NCI-H82 (cell line): ENCODE measurements around the gene XCL2.
"Not testable (repeated sequence)": the region's sequence is repeated elsewhere in the genome, so short reads cannot be mapped to it uniquely, and the experiment has no call there.

Source experiments
- DNase-seq: peaks from one replicate; lab custom pipeline; 2025; lab: John Stamatoyannopoulos, UW

XCL2 gene

DNA sequence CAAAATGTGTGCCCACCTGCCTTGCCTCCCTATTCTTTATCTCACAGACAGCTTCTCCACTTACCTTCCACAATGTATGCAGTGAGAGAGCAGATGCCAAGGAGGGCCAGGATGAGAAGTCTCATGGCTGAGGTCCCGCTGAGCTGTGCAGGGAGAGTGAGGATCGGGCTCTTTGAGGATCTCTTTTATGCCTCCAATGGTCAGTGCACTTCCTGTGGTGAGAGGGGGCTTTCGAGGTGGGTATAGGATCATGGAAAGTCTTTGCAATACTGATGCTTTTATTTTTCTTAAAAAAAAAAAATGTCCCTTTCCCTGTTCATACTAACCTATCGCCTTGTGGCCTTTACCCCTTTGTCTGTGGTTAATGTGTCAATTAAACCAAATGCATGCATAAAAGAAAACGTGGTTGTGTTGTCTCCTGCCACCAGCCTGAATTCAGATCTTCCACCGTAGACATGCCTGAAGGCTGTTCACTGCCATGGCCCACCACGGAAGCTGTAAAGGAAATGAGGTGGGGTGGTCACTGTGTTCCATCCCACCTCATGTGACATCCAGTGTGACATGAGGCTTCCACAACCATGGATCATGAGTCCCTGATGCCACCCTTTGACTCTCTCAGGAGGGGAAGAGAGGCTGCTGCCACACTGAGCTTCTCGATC, at the start of gene XCL2:
XCL2 (minus strand) TSS at position 158 of the 659 bp plus-strand sequence; CDS start at position 125, 33 bp downstream.
- DNase-seq: not testable (repeated sequence)

GRCh38 chr1:168591641-168592250, 47.9 kb upstream of the XCL2 start:
- DNase-seq: no peak

GRCh38 chr1:168591066-168591465, 47.3 kb upstream of the XCL2 start:
- DNase-seq: no peak

DNA sequence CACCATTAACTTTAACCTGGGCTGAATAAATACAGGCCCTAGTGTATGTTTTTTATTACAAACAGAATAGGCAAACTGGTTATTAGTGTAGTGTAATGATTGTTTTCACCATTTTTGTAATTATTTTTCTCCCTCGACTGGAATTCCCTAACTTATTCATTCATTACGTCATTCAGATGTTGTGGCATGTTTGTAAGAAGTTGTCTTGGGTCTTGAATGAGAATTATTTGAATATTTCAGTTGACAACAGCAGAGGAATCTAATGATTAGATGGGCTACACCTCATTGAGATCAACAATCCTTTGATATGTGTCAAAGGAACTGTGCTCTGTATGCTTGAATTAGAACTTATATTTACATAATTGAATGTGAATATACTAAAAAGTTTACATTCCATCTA, 45.4 kb upstream of the XCL2 start:
- DNase-seq: no peak

- no peak for DNase-seq
Measured at GRCh38 chr1:168585937-168586336, 42.1 kb upstream of the XCL2 start.

DNA sequence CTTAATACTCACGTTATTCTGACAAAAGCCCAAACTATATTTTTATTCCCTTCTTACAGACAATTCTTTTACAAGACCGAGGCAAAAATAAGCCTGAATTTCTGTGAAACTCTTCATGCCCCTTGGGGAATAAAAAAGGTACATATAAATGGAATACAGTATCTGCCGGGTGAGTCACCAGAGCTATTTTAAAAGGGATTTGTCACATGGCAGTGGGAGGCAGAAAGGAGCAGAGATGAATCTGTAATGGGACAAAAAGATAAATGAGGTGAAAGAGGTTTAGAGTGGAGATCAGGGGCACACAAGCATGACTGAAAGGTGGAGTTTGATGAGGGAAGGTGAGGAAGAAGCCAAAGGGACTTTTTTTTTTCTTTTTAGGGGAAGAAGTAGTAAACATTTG, 41.4 kb upstream of the XCL2 start:
- no peak for DNase-seq

DNA sequence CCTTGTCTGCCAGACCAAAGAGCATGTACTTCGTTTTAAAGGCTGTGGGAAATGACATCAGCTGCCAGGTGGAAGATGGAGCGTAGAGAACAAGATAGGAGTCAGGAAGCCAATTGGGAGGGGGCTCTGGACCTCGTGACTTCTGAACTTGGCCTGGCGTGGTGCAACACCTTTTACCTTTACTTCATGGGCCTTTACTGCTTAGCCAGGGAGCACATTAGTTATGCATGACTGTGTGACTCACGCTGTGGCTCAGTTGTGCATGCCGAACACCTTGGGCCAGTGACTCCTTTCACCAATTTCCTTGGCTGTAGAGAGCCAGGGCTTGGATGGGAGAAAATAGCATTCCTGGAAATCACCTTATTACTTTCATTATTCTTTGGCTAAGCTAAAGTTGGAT, 39.8 kb upstream of the XCL2 start:
- DNase-seq: no peak

GRCh38 chr1:168582688-168583336, 39.0 kb upstream of the XCL2 start:
- no peak for DNase-seq

GRCh38 chr1:168581817-168582572, 38.2 kb upstream of the XCL2 start:
- DNase-seq: no peak

- not testable (repeated sequence) for DNase-seq
Measured at GRCh38 chr1:168580991-168581390, 37.2 kb upstream of the XCL2 start.

DNA sequence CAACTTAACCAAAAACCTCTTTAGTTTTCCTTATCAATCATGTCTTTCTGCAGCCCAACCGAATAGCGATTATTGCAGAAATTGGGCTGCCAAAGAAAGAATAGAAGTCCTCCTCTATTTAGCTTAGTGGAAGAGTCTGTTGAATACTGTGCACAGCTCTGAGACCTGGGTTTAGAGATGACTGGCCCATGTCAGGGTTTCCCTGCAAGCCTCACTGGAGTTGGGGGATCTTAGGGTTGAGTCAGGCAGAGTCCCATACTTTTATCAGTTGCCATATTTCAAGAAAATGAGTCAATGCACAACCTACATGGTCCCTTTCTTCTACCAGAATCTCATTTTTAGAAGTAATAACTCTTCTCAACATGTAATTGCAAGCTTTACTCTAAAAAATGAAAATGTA, 36.5 kb upstream of the XCL2 start:
- not testable (repeated sequence) for DNase-seq

DNA sequence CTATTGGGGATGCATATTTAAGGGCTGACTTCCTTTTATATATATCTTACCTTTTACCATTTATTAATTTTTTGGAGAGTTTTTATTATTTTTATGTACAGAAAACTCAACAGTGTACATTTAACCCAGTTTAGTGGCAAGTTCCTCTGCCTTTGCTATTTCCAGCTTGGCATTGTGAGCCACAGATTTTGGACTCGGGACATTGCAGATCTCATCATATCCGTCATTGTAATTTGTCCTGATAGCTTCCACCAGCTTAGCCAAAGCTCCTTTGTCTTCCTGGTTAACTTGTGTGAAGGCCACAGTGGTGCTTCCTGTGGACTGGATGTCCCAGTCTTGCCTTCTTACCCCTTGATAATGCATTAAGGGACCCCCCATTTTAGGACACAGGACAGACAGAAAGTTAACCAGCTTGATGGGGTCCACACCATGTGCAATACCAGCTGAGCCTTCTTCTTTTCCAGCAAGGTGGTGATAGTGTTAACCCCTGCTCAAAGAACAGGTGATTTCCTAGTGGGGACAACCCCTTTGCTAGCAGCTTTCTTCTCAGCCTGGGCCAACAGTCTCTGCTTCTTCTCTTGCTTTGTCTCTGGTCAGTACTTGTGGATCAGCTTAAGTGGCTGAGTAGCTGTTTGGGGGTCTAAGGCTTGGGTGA, 34.9 kb upstream of the XCL2 start:
- DNase-seq: not testable (repeated sequence)

DNA sequence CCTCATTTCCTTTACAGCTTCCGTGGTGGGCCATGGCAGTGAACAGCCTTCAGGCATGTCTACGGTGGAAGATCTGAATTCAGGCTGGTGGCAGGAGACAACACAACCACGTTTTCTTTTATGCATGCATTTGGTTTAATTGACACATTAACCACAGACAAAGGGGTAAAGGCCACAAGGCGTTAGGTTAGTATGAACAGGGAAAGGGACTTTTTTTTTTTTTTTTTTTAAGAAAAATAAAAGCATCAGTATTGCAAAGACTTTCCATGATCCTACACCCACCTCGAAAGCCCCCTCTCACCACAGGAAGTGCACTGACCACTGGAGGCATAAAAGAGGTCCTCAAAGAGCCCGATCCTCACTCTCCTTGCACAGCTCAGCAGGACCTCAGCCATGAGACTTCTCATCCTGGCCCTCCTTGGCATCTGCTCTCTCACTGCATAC, 32.5 kb upstream of the XCL2 start, which contains the start of gene XCL1:
XCL1 (plus strand) TSS at position 361 of the 444 bp plus-strand sequence; CDS start at position 394, 33 bp downstream.
- not testable (repeated sequence) for DNase-seq

GRCh38 chr1:168574234-168574633, 30.4 kb upstream of the XCL2 start:
- peak; percentile 70 for DNase-seq

DNA sequence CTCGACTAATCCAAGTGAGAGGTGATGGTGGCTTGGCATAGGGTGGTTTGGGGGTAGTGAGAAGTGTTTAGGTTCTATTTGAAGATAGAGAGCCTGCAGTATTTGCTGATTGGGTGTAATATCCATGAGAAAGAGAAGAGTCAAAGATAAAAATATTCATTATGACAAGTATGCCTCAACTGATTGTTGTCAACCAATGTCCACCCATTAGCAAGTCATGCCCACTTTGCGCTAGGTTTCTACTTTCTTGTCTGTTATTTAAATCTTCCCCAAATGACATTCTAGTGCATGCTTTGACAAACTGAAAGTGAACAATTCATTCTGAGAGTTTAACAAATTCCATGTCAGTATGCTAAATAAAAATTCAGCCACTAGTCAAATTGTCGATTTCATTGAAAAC, 28.8 kb upstream of the XCL2 start:
- DNase-seq: no peak

DNA sequence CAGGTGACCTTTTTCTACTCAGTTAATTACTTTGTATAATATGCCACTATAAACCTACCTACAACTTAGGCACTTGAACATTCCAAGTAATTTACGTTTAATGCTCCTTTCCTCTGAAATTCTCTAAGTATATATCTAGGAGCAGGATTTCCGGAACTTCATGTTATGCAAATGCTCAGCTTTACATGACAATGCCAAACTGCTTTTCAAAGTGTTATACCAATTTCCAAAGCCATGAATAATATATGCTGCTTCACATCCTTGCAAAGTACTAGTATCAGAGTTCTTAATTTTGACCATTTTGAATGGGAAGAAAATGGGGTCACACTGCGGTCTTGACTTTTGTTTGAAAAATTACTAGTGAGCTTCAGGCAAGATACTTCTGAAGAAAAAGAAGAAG, 26.9 kb upstream of the XCL2 start:
- DNase-seq: no peak

DNA sequence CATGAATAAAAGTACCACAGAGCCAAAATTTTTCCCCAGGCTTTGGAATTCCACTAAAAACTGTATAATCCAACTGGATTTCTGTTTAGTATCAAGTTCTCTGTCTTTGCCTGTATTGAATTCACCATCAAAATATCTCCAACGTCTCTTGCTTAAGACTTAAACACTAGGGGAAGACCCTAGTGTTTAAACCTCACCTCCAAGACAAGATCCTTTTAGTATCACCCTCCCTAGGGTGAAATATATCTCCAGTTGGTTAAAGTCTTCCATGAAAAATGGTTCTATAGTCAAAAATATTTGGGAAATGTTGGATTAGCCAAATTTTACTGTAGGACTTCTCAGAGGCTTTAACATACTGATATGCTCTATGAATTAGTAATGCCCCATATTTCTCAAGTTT, 24.5 kb upstream of the XCL2 start:
- no peak for DNase-seq

DNA sequence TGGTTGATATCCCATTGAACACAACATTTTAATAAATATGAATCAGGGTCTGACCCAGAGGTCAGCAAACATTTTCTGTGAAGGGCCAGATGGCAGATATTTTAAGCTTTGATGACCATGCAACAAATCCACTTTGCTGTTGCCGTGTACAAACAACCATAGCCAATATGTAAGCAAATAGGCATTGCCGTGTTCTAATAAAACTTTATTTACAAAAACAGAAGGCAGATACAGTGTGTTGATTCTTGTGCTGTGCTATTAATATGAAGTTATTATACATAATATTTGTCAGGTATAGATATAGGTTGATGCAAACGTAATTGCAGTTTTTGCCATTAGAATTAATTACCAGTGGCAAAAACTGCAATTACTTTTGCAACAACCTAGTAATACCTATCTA, 23.8 kb upstream of the XCL2 start:
- DNase-seq: peak; percentile 15

DNA sequence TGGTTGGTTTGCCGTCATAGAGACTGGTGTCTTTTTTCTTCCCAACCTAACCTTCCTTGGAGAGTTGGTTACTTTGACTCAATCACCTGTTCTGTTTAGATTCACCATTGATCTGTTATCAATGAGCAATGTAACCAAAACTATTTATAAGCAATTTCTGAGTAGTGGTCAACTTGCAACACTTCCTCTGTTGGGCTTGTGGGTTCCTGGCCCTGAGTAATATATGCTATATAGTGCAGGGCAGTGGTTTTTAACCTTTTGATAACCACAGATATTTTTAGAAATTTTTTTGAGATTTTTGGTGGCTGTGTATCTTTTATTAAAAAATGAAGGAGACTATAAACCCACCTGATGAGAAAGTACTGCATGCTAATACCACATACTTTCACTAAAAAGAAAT, 23.2 kb upstream of the XCL2 start:
- no peak for DNase-seq

DNA sequence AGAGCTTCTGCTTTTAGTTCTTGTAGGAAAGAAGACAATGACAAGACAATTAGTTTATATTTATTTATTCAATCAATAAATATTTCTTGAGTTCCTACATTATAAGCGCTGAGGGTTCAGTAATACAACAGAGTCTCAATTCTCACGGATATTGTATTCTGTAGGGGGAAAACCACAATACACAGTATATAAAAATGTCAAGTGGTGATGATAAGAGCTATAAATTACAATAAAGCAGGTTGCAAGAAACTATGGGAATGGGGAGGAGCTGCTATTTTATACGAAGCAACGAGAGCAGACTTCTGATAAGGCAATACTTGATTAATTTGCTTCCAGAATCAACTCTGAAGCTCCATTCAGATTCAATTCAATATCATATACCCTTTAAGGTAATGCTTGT, 22.0 kb upstream of the XCL2 start:
- no peak for DNase-seq

- DNase-seq: no peak
Measured at GRCh38 chr1:168561989-168562388, 18.2 kb upstream of the XCL2 start.

DNA sequence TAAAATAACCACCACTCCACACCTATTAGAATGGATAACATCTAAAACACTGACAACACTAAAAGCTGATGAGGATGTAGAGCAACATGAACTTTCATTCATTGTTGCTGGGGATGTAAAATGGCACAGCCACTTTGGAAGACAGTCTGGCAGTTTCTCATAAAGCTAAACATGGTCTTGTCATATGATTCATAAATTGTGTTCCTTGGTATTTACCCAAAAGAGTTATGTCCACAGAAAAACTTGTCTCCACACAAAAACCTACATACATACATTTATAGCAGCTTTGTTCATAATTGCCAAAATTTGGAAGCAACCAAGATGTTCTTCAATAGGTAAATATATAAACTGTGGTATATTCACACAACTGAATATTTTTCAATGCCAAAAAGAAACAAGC, 16.6 kb upstream of the XCL2 start:
- no peak for DNase-seq
